Stimulated activated CD4-positive, alpha-beta T cell treated with anti-CD3 and anti-CD28 coated beads, Interleukin-15, amount 100 ng/mL, for 48 hours (primary cell): ENCODE measurements around the gene TIMM44.
A peak's percentile ranks its signal among the peaks of the same experiment; 100 is the strongest.
"Not testable (repeated sequence)": the region's sequence is repeated elsewhere in the genome, so short reads cannot be mapped to it uniquely, and the experiment has no call there.

Experiments
- DNase-seq, 2 donors: peaks; one replicate each; pipeline ENCODE4 v3.0.0-alpha.2; 2020; ENCODE audit warnings: low read depth in 2 of 2

Gene TIMM44

DNA sequence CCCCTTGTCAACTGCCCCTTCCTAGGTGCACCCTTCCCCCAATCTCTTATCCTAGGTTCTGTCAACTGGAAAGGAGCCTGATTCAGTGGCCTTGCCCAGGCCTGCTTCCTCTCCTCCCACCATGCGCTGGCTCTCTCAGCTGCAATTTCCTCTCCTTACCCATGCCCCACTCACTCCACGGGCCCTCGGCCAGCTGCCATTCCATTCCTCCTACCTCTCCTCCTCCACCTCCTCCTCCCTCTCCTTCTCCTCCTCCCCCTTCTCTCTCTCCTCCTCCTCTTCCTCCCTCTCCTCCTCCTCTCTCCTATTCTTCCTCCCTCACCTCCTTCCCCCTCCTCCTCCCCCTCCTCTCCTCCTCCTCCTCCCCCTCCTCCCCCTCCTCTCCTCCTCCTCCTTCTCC is 9.6 kb upstream of the TIMM44 start:
- no peak for DNase-seq

DNA sequence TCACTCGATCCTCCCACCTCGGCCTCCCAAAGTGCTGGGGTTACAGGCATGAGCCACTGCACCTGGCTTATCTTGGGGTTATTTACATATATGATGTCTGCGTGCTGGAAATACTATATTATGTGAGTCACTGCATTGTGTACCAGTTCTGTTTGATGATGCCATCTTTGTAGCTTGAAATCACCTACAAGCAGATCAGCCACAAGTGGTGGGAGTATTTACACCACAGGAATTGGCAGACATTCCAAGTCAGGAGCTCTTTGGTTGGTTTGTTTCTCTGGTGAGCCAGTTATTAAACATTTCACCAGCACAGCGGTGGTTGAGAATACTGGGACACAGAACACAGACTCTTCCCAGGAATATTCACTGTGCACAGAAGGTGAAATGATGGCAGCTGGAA is 4.5 kb upstream of the TIMM44 start:
- no peak for DNase-seq

DNA sequence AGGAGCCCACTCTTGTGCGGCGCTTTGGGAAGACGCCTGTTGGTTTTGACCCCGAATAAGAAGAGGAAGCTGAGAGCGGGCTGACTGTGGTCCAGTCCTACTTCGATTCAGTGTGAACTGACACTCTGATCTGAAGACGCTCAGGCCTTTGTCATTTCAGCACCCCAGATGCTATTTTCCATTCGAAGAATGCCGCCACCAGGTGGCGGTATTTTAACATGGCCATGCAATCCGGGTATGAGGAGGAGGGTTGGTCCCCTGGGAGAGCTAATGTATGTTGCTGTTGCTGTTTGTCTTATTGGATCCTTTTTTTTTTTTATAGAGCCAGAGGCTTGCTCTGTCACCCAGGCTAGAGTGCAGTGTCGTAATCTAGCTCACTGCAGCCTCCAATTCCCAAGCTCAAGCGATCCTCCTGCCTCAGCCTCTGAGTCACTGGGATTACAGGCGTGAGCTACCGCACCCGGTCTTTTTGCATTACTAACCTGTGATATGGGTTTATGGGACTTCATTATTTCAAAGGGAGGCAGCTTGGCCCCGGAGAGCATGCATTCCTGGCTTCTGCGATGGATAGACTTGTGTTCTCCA is 803 bp upstream of the TIMM44 start:
- DNase-seq: peak; percentile 69 to 83

DNA sequence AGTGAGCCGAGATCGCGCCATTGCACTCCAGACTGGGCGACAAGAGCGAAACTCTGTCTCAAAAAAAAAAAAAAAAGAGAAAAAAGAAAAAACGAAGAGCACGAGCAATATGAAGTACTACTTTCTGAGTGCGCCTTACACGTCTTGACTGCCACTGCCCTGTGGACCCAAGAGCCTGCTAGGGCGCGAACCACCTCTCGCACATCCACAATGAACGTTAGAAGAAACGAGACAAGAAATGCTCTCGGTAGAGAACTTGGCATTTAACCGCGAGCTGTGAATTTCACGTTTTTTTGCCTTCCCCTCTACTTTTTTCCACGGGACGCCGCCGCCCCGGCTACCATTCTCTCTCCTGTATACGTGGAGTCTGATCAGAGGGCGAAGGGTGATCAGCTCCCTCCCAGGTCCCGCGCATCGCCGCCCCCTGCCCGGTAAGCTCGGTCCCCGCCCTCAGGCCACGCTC is 454 bp downstream of the TIMM44 start:
- no peak for DNase-seq

DNA sequence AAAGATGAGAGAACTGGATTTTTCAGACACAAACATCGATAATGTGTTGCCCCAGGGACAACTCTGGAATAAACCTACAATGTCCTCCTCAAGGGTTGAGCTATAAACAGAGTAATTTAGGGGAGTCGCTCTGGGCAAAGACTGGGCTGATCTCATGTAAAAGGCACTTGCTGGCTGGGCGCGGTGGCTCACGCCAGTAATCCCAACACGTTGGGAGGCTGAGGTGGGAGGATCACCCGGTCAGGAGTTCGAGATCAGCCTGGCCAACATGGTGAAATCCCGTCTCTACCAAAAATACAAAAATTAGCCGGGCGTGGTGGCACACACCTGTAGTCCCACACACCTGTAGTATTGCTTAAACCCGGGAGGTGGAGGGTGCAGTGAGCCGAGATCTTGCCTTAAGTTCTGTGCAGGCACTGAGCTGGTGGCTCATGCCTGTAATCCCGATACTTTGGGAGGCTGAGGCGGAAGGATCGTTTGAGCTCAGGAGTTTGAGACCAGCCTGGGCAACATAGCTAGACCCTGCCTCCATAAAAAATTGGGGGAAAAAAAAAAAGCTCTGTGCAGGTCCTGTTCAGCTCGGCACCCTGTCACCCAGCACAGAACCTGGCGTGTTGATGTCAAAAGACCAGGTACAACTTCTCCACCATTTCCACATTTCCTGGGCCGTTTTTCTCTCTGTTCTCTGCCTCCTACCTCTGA is 1.4 kb downstream of the TIMM44 start:
- DNase-seq: no peak

DNA sequence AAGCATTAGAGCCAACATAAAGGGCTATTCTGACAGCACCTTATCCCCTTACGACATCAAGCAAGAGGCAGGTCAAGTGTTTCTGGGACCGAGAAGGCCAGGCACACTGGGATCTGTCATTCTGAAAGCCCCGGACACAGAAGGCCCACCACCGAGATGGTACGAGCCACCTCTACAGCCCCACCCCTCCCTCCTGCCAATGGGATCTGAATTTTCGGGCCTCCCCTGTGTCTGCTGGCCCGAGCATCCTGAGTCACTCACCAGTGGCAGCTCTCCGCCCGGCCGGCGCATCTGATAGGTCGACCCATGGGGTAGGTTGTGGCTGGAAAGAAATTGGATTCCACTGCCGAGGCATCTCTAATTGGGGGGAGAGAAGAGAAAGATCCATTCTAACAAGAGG is 2.6 kb downstream of the TIMM44 start:
- DNase-seq: no peak

DNA sequence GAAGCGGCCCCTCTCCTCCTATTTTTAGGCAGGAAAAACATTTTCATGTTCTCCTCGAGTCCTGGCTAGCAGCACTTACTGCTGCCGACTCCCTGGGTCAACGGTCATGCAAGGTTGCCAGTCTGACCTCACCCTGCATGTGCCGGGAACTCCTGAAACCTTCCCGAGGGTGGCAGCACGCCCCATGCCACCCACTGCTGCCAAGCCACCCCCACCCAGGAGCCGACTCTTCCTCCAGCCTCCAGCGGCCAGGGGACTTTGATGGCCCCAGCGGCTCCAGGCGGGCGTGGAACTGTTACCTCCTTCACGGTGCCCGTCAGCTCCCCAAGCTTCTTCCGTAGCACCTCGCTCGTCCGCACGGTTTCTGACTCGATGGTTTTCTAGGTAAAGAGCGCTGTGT is 8.7 kb downstream of the TIMM44 start:
- DNase-seq: no peak

DNA sequence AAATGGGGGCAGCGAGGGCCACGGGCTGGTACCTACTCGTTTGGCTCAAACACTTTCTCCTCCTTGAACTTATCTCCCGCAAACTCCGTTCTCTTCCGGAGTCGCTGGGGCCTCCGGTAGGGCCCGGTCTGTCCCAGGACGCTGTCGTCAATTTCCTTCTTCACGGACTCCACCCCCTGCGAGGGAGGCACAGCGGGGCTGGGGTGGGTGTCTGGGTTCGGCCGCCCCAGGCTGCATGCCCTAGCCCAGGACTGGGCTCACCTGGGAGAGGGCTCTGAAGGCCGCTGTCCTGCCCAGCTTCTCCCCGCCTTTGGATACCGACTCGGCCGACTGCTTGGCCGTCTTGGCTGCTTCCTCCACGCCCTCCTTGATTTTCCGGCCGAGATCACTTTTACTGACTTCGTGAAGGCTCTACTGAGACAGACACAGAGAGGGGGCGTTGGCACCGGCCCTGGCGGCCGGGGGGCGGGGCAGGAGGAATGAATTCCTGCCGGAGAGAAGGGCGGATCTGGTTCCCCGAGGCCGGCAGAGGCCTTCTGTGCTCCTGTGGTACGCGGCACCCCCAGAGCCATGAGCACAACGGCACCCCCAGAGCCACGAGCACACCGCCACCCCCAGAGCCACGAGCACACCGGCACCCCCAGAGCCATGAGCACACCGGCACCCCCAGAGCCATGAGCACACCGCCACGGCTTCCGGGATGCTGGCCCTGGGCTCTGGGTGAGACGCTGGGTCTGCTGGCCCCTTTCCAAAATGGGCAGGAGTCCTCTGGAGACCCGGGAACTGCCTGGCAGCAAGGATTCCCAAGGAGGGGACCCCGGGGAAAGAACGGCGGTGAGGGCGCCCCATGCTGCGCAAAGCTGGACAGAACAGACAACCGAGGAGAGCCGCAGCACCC is 9.4 kb downstream of the TIMM44 start:
- no peak for DNase-seq

DNA sequence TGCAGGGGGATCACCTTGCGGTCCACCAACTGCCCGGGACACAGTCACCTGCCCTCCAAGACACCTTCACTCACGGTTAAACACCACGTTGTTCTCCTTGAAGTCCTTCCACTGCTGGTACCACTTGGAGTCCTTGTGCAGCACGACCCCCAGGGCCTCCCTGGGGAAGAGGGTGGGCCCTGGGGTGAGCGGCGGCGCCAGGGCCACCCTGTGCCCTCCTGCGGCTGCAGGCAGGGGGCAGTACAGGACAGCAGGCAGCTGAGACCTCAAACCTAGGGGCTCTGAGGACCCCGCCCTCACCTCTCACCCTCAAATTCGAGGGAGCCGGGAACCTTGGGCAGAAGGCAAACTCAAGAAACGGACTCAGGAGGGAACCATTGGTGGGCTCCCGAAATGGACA is 10.1 kb downstream of the TIMM44 start:
- no peak for DNase-seq

DNA sequence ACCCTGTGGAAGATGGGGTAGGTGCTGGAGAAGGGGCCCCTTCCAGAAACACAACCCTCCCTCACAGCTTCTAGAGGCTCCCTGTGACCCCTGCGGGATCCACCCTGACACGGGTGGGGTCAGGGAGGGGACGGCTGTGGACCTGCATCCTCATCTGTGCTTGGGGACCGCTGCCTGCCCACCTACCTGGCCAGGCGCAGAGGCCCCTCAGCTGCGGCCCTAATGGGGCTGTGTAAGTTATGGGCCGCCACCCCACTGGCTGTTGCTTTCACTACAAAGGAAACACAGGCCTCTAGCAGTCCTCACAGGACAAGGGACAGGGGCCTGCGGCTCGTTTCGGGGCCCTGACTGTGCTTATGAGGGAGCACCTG is 10.6 kb downstream of the TIMM44 start:
- no peak for DNase-seq

DNA sequence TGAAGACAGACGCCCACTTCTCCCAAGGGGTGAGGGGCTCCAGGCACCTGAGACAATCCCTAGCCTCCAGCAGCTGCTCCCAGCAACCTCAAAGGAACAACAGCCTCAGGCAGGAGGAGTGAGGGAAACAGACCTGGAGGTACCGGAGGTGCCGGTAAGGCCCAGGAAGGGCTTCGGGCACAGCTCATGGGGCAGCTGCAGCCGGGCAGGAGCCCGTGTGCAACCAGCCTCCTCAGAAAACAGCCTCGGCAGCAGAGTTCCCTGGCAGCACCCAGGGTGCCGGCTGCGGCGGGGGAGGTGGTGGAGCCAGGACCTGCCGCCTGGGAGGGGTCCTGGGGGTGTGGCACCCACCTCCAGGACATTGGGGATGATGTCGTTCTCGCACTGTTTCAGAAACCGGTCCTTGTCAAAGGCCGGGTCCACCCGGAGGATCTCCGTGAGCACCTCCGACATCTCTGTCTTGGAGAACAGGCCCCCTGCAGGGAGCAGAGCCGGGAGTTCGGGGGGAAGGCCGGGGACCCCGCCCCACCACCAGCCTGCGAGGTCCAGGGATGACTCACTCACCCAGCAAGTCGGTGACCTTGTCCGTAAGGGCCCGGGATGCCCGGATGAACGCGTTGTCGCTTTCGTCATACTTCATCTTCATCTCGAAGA is 11.1 kb downstream of the TIMM44 start:
- DNase-seq: no peak

DNA sequence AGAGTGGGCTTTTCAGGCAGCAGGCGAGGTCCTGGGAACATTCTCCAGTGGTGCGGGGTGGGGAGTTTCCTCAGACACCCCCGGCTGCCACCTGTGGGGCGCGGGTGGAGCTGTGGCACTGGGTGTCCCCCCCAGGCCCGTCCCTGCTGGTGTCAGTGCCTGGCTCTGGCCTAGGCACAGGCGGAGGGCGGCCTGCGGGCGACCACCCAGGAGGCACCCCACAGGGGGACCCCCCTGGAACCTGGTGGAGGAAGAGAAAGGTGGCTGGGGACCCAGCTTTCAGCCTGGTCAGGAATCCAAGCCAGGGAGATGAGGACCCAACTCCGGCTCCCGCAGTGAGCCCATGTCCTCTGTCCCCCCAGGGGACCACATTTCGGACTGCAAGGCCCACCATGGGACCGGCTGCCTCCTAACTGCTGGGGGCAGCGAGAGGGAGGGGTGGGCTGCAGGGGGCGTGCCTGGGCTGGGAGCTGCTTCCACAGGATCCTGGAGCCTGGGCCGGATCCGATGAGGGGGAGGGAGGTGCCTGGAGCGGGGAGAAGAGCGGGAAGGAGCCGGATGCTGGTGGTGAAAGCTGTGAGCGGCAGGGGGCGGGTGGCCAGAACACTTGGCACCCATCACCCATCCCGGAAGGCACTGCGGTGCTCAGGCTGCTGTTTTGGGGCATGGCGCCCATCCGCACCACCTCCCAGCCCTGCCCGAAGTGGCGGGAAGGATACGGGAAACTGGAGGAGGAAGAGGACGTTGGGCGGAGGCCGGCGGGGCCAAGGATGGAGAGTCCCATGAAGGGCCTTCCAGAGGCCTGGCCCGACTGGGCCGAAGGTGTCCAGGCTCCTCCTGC is 12.0 kb downstream of the TIMM44 start:
- no peak for DNase-seq

DNA sequence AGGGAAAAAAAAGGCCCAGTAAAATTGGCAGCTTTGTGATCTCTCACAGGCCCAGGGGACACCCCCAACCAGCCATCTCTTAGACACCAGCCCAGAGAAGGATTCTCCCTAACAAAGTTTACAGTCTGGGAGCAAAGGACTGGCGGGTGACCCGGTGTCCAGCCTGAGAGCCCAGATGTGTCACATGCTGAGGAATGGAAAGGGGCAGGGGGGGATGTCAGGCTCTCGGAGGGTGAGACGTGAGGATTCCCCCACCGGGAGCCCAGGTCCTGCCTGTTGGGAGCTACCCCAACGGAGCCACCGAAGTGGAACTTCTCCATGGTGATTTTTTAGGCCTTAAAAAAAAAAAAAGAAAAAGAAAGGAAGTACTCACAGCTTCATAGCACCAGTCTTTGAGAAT is 12.7 kb downstream of the TIMM44 start:
- DNase-seq: no peak

DNA sequence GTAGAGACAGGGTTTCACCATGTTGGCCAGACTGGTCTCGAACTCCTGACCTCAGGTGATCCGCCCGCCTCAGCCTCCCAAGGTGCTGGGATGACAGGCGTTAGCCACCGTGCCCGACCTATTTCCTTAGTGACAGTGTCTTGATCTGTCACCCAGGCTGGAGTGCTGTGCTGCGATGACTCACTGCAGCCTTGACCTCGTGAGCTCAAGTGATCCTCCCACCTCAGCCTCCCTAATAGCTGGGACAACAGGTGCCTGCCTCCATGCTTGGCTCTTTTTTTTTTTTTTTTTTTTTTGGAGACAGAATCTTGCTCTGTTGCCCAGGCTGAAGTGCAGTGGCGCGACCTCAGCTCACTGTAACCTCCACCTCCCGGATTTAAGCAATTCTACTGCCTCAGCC is 13.4 kb downstream of the TIMM44 start:
- not testable (repeated sequence) for DNase-seq

DNA sequence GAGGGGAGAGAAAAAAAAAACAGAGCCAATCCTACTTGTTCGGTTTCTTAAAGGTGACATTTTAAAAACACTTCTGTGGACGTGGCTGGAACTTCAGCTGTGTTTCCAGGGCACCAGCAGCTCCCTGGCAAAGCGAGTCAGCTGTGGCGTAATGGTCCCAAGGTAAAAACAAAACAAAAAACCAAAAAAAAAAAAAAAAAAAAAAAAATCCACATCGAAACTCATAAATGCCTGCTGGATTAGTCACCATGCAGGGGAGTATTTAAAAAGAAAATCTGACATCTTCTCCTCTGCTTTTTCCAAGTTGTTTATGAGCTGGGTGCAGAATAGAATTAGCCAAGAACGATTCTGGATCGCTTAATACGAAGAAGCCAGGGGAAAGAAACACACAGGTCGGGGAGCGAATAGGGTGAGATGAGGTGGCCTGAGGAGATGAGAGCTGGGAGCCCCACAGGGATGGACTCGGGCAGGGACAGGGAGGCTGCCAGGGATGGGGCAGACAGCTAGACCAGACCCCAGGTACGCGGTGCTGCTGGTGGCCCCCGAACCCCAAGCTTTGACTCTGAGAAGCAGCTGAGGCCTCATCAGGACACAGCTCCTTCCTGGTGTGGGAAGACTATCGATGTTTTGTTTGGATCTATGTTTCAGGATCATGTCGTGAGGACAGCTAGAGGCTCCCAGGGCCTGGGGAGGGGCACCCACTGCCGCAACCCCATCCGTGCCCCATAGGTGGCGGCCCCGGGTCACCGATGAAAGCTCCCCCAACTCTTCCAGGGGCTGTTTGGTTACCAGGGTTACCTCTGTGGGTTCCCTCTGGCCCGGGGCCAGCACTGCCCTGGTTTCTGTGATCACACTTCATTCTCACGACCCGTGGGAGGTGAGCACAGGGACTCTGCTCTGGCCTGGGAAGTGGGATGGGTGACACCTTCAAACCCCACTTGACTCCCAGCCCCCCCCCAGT is 14.4 kb downstream of the TIMM44 start:
- peak; percentile 47 for DNase-seq

DNA sequence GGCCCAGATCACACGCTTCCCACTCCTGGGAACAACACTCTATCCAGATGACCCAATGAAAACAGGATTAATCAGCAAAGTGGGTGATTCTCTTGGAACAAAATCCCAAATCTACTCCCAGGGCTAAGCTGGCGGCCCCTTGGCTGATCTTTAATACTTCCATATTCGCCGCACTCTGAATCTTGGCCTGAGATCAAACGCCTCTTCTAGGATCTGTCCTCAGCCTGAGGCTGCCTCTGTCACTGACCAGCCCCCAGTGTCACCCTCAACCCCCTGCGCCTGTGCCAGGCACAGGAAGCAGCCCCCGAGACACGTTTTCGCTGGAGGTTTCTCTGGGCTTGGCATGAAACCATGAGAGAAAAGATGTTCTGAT is 15.1 kb downstream of the TIMM44 start:
- DNase-seq: no peak

DNA sequence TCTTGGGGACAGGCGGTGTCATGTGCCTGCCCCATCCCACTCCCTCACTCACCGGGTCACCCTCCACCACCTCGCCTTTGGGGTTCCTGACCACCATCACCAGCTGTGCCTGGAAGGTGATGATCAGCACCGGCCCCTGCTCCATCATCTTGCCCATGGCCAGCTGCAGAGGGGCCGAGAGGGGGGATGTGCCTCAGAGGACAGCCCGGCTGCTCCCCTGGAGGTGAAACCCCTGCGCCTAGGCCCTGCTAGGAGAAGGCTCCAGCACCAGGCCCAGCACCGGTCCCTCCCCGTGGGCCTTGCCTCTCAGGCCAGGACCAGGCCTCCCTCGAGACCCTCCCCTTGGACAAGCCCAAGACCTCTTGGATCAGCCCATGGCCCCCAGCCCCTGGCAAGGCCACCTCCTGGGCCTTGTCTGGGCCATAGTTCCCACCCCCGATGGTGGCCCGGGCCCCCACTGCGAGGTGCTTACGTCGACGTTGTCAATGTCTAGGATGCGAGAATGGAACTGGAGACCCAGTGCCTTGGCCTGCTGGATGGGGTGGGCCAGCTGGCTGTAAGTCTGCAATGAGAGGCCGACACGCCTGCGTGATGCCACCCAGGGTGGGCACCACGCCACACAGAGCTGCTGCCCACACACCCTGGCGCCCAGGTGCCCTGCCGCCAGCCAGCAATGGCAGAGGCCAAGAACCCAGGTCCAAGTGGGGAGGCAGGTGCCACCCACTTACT is 15.7 kb downstream of the TIMM44 start:
- no peak for DNase-seq

DNA sequence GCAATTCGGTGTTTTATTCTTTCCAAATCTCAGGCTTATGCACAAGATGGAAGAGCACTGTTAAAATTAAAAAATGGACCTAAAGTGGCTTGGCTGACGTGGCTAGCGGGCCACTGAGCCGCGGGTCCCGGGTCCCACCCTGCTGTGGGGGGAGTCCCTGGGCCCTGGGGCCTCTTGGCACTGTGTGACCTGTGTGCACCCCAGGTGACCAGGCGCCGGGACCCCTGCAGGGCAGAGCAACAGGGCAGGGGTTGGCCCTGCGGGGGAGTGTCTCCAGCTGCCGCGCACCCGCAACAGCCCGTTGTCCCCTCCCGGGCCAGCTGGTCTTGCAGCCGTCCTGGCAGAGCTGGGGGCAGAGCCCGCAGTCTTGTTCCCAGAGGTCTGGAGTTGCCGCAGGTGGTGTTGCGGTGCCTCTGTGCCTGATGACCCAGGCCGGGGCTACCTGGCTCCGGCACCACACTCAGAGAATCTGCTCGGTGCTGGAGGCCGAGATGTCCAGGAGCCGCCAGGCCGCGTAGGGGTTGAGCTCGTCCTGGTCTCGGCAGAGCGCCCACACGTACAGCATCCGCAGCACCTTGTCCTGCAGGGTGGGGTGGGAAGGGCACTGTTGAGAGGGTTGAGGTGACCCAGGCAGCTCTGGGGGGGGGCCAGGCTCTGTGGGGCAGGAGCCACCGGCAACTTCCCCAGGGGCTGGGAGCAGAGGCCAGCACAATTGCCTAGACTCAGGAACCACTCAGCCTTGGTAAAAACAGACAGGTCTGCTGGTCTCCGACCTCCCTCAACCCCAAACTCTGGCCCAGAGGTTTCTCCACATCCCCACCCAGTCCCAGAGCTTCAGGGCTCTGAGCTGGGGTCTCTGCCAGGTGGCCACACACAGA is 16.5 kb downstream of the TIMM44 start:
- no peak for DNase-seq
